CD14-positive monocyte (primary cell): ENCODE results near the gene HECW1. TPM values are rescaled to one million over a fixed set of nuclear protein-coding genes. Genes with fewer than 3 reads are reported as not detected.

Experiments used
- DNase-seq, 3 donors: peaks; one replicate each; pipeline ENCODE4 v3.0.0-alpha.2; 2011 to 2022
- H2AFZ ChIP-seq: 2 replicates; pipeline ENCODE4 v1.6.0; 2012; ENCODE audit warnings: mild to moderate bottlenecking, low read depth, low read length, inconsistent platforms; ENCODE audit not compliant: insufficient read depth, poor library complexity, severe bottlenecking
- H3K27ac ChIP-seq, 2 donors: 1 replicate in 1 of 2; 2 replicates in 1 of 2; pipeline ENCODE4 v1.5.1; 2012 to 2013; ENCODE audit warnings: low read length in 2 of 2, control low read depth in 1 of 2, inconsistent platforms in 1 of 2, low read depth in 1 of 2, mild to moderate bottlenecking in 1 of 2
- H3K27me3 ChIP-seq, 2 donors: one replicate each; pipeline versions ENCODE4 v1.6.0 to v1.6.1; 2011 to 2013; ENCODE audit warnings: low read length in 2 of 2; ENCODE audit not compliant: control insufficient read depth in 2 of 2, insufficient read depth in 2 of 2
- H3K36me3 ChIP-seq, 2 donors: replicated peaks in 1 of 2; 1 replicate in 1 of 2; 2 replicates in 1 of 2; pipeline versions ENCODE4 v1.5.1 to v1.6.1; 2012 to 2013; ENCODE audit warnings: low read length in 2 of 2, control low read depth in 1 of 2, inconsistent platforms in 1 of 2, mild to moderate bottlenecking in 1 of 2; ENCODE audit not compliant: insufficient read depth in 2 of 2, control insufficient read depth in 1 of 2
- H3K4me1 ChIP-seq, 2 donors: 1 replicate in 1 of 2; 2 replicates in 1 of 2; pipeline versions ENCODE4 v1.5.1 to v1.6.1; 2012 to 2013; ENCODE audit warnings: low read length in 2 of 2, control low read depth in 1 of 2, inconsistent platforms in 1 of 2, mild to moderate bottlenecking in 1 of 2, moderate library complexity in 1 of 2; ENCODE audit not compliant: insufficient read depth in 2 of 2, control insufficient read depth in 1 of 2
- H3K4me2 ChIP-seq: replicated peaks from 2 replicates; pipeline ENCODE3; 2012; ENCODE audit warnings: low read length, moderate library complexity, mild to moderate bottlenecking; ENCODE audit not compliant: poor library complexity, severe bottlenecking; ENCODE audit errors: extremely low read depth
- H3K4me3 ChIP-seq, 3 experiments: fragments of 200-600 bp in 1 of 3; sonication (generic) in 1 of 3; replicated peaks in 1 of 3; 1 replicate in 2 of 3; 2 replicates in 1 of 3; pipeline ENCODE4 v1.5.1; 2011 to 2013; ENCODE audit warnings: low read length in 3 of 3, mild to moderate bottlenecking in 3 of 3, control low read depth in 2 of 3, low read depth in 2 of 3, inconsistent platforms in 1 of 3, moderate library complexity in 1 of 3
- H3K79me2 ChIP-seq: 2 replicates; pipeline ENCODE4 v1.6.0; 2012; ENCODE audit warnings: mild to moderate bottlenecking, control low read depth, inconsistent platforms, low read length, moderate library complexity; ENCODE audit not compliant: insufficient read depth
- H3K9ac ChIP-seq: 2 replicates; pipeline ENCODE4 v1.6.0; 2017; ENCODE audit warnings: low read length, mild to moderate bottlenecking; ENCODE audit not compliant: insufficient read depth, poor library complexity, severe bottlenecking
- H3K9me3 ChIP-seq, 2 donors: replicated peaks in 1 of 2; 1 replicate in 1 of 2; 2 replicates in 1 of 2; pipeline versions ENCODE4 v1.5.1 to v1.6.1; 2012 to 2013; ENCODE audit warnings: low read length in 2 of 2, control low read depth in 1 of 2; ENCODE audit not compliant: control insufficient read depth in 1 of 2, insufficient read depth in 1 of 2
- H4K20me1 ChIP-seq: 2 replicates; pipeline ENCODE4 v1.6.0; 2012; ENCODE audit warnings: mild to moderate bottlenecking, low read length, control low read depth, moderate library complexity; ENCODE audit not compliant: insufficient read depth
- H3K27ac Mint-ChIP-seq, 7 donors: one replicate each; pipeline ENCODE4 v1.8.0; 2020; ENCODE audit warnings: mild to moderate bottlenecking in 7 of 7, mixed read lengths in 7 of 7, moderate library complexity in 6 of 7, inconsistent platforms in 2 of 7
- H3K27me3 Mint-ChIP-seq, 3 donors: one replicate each; pipeline ENCODE4 v1.8.0; 2021 to 2022; ENCODE audit warnings: low read depth in 3 of 3, mild to moderate bottlenecking in 3 of 3, mixed read lengths in 3 of 3, moderate library complexity in 3 of 3, inconsistent platforms in 1 of 3
- H3K36me3 Mint-ChIP-seq, 2 donors: one replicate each; pipeline ENCODE4 v1.8.0; 2020; ENCODE audit warnings: mixed read lengths in 2 of 2, inconsistent platforms in 1 of 2, mild to moderate bottlenecking in 1 of 2
- H3K4me1 Mint-ChIP-seq: one replicate; pipeline ENCODE4 v1.8.0; 2020; ENCODE audit warnings: mild to moderate bottlenecking, mixed read lengths
- H3K4me3 Mint-ChIP-seq, 2 donors: one replicate each; pipeline ENCODE4 v1.8.0; 2020; ENCODE audit warnings: mild to moderate bottlenecking in 2 of 2, mixed read lengths in 2 of 2, moderate library complexity in 1 of 2
- H3K9me3 Mint-ChIP-seq, 7 donors: one replicate each; pipeline ENCODE4 v1.8.0; 2020 to 2022; ENCODE audit warnings: mixed read lengths in 7 of 7, mild to moderate bottlenecking in 6 of 7, moderate library complexity in 6 of 7, inconsistent platforms in 2 of 7
- WGBS: methylation state at CpG from one replicate; pipeline ENCODE4 v1.1.5; 2013; ENCODE audit warnings: missing lambda C conversion rate; ENCODE audit not compliant: insufficient coverage; 5-methylcytosine and 5-hydroxymethylcytosine counted together
- intact Hi-C, 2 donors: fragments of 100-400 bp; cut with micrococcal nuclease; formaldehyde crosslinking; loops; one replicate each; pipeline versions ENCODE4 v1.15.0 to v1.15.1; 2023
- polyA plus RNA-seq, 3 donors: library from polyadenylated mRNA; depleted of rRNA in 1 of 3; unstranded in 2 of 3; stranded (reverse) in 1 of 3; fragments of 300-500 nt in 2 of 3; fragments of >200 nt in 1 of 3; fragmentation: Illumina TruSeq in 2 of 3; gene quantifications; 1 replicate in 2 of 3; 2 replicates in 1 of 3; pipeline ENCODE4 v1.2.3, GENCODE V29; 2012 to 2021
- TF ChIP-seq, protein P1 (sequence below): fragments of 200-600 bp; IDR thresholded peaks from one replicate; pipeline ENCODE4 v1.8.0; 2022; ENCODE audit warnings: antibody characterized with exemption, mild to moderate bottlenecking

HECW1 gene
- polyA plus RNA-seq, 3 donors: not detected

DNA sequence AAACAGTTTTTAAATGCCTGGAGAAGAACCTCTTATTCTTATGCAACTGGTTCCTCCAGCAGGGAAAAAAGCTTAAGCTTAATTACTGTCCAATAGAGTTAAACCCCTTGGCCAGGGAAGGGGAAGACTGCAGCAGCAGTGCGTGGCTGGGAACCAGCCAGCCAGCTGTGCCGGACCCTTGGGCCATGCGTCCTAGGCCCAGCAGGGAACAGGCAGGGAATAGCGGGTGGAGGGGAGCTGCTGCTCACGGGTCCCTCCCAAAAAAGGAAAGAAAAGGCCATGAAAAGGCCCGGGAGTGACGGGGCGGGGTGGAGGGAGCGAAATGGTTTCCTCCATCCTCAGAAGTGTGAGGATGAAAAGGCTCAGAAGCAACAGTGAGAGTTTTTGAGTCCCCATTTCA, 35.2 kb upstream of the HECW1 start:
- Mint-ChIP-seq H3K27me3 (peaks cover 0 to 5% (median 4%) of the 10 kb centered on the region in 3 donors), H3K4me3 (no peak overlapping the region), H3K9me3 (peaks cover 0 to 10% (median 4%) of the 10 kb centered on the region in 7 donors), H3K4me1 (no peaks in the 10 kb centered on the region), H3K27ac (no peak overlapping the region), H3K36me3 (no peaks in the 10 kb centered on the region)
- Histone ChIP-seq H3K36me3 (no peaks in the 10 kb centered on the region), H3K27ac (no peak overlapping the region), H3K4me3 (no peak overlapping the region), H3K9ac (no peak overlapping the region), H3K79me2 (no peaks in the 10 kb centered on the region), H4K20me1 (no peaks in the 10 kb centered on the region), H3K4me2 (no peak overlapping the region), H3K9me3 (no peaks in the 10 kb centered on the region), H2AFZ (no peak overlapping the region), H3K27me3 (no peaks in the 10 kb centered on the region), H3K4me1 (no peaks in the 10 kb centered on the region)
- TF ChIP-seq, protein P1, sequence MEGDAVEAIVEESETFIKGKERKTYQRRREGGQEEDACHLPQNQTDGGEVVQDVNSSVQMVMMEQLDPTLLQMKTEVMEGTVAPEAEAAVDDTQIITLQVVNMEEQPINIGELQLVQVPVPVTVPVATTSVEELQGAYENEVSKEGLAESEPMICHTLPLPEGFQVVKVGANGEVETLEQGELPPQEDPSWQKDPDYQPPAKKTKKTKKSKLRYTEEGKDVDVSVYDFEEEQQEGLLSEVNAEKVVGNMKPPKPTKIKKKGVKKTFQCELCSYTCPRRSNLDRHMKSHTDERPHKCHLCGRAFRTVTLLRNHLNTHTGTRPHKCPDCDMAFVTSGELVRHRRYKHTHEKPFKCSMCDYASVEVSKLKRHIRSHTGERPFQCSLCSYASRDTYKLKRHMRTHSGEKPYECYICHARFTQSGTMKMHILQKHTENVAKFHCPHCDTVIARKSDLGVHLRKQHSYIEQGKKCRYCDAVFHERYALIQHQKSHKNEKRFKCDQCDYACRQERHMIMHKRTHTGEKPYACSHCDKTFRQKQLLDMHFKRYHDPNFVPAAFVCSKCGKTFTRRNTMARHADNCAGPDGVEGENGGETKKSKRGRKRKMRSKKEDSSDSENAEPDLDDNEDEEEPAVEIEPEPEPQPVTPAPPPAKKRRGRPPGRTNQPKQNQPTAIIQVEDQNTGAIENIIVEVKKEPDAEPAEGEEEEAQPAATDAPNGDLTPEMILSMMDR: no peak
- DNase-seq: no peak
- intact Hi-C loops: no loop called here
- WGBS: 100% methylated on average over 4 of the region's 9 CpGs

DNA sequence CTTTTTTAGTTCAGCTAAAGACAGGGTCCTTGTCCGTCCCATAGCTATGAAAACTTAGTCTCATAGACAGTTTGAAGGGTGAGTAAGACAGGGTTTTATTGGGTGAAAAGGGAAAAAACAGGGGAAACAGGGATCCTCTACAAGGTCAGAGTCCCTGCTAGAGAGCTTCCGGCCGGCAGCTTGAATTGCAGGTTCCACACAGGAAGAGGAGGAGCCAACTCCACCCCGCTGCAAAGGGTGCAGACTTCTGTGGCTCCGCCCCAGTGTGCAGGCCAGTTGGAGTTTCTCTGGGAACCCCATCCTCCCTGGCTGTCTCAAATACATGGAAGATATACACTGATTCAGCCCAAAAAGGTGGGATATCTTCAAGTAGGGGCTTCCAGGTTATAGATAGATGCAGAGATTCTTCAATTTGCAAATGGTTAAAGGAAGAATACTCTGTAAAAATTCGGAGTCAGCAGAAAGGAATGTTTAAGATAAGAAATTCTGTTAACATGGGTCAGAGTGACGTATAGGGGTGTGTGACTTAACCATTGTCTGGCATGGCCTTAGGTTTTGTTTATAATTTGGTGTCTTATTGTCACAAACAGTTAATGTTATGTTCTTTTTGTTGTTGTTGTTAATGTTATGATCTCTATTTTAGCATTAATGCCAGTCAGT, 34.6 kb upstream of the HECW1 start:
- Mint-ChIP-seq H3K9me3 (peaks cover 0 to 10% (median 4%) of the 10 kb centered on the region in 7 donors), H3K4me1 (no peaks in the 10 kb centered on the region), H3K27me3 (peaks cover 0 to 4% (median 3%) of the 10 kb centered on the region in 3 donors), H3K36me3 (no peaks in the 10 kb centered on the region), H3K27ac (no peak overlapping the region), H3K4me3 (no peak overlapping the region)
- H3K9ac ChIP-seq: no peak overlapping the region
- DNase-seq: no peak
- H2AFZ ChIP-seq: no peak overlapping the region
- WGBS: 84% methylated on average over 3 of the region's 7 CpGs
- intact Hi-C loops: no loop called here
- H3K4me2 ChIP-seq: no peak overlapping the region
- H3K36me3 ChIP-seq: no peaks in the 10 kb centered on the region
- no peaks in the 10 kb centered on the region for H3K27me3 ChIP-seq
- no peaks in the 10 kb centered on the region for H4K20me1 ChIP-seq
- no peaks in the 10 kb centered on the region for H3K4me1 ChIP-seq
- TF ChIP-seq, protein P1: no peak
- H3K9me3 ChIP-seq: no peaks in the 10 kb centered on the region
- no peak overlapping the region for H3K4me3 ChIP-seq
- H3K27ac ChIP-seq: no peak overlapping the region
- H3K79me2 ChIP-seq: no peaks in the 10 kb centered on the region
